8988T (cell line): ENCODE measurements around the gene FAT3.

Experiments
- DNase-seq: peaks from one replicate; pipeline ENCODE4 v3.0.0; 2011

Gene FAT3

DNA sequence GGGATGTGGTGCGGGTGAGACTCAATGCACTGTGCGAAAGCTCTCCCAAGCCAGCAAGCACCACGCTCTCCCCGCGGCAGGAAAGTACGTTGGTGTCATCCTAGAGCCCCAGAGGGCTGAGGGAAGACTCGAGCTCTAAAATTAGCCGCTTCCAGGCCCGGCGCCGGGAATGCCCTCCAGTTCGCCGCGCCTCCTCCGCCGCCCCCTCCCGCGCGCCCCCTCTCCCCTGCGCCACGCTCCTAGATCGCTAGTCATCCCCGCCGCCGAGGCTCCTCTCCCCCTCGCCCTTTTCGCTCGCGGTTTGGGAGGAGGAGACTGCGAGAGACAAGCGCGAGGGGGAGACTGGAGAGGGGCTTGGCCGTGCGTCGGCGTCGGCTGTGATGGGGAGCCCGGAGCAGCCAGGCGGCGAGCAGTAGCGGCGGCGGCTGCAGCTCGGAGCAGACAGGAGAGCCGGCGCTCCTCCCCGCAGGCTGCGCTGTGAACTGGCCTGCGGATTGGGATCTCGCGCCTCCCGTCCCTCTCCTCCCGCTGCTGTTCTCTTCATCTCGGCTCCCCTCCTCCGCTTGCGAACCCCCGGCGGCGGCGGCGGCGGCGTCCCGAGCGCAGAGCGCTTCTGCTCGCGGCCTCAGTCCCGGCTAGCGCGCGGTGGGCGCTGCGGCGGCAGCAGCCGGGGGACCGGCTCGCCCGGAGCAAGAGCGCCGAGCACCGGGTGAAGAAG is at the start of gene FAT3:
FAT3 (plus strand) TSS at position 412 of the 718 bp plus-strand sequence. CDS start 127,295 bp downstream, outside the sequence.
- DNase-seq: no peak

DNA sequence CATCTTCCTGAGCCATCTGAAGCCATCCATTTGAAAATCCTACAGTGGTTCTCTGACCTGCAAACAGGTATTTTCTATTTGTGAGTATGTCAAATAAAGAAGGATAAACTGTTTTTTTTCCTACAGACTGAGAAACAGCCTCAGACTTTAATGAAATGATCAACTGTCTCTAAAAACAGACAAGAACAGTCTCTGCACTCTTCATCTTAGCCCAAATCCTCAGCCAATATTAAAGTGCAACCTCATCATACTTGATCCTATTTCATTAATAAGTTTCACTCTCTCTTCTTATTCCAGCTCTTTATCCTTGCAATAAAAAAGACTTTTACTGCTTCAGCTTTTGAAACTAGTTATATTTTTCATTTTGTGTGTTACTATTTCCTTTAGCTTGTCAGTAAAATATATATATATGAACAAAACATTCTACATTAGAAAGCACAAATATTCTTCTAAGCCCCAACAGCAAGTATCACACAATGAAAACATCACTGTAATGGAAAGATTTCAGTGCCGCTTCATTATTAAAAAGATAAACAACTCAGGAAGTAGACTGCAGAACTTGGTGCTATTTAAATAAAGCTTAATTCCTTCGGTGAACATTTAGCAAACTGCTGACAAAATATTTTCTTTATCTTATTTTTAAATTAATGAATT is 45.5 kb upstream of the FAT3 start:
- DNase-seq: no peak

DNA sequence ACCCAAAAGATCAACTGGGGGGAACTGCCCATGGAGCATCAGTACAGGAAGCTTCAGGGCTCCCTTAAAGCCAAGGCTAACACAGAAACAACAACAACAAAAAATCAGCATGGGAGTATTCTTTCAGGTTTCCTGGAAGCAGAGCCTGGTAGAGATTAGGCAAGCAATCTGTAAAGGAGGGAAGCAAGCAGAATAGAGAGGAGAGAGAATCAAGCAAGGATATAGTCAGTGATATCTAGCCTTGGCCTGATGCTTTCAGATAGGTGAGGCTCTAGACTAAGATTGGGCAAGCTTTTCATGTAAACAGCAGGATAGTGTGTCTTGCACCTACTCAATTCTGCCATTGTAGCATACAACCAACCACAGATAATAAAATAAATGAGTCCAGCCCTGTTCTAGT is 44.4 kb upstream of the FAT3 start:
- no peak for DNase-seq

DNA sequence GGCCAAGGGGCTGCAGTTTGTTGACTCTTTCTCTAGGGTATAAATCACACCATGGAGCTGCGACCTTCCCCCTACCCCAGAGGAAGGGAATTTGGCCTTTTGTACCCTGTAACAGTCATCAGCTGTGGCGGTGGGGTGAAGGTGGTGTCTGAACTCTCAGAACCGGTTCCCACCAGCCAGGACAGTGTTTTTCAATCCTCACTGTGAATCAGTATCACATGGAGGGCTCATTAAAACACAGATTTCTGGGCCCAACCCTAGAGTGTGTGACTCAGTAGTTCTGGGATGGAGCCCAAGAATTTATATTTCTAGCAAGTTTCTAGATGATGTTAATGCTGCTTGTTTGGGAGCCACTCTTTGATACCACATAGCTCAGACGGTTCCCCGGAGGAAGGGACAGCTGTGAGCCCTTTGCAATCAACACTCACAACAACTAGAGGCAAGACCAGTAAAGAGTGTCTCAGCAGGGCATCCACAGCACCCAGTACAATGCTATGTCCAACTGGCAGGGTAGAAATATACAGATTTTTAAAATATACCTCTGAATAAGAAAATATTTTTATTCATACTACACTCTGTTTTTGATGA is 43.9 kb upstream of the FAT3 start:
- DNase-seq: no peak

DNA sequence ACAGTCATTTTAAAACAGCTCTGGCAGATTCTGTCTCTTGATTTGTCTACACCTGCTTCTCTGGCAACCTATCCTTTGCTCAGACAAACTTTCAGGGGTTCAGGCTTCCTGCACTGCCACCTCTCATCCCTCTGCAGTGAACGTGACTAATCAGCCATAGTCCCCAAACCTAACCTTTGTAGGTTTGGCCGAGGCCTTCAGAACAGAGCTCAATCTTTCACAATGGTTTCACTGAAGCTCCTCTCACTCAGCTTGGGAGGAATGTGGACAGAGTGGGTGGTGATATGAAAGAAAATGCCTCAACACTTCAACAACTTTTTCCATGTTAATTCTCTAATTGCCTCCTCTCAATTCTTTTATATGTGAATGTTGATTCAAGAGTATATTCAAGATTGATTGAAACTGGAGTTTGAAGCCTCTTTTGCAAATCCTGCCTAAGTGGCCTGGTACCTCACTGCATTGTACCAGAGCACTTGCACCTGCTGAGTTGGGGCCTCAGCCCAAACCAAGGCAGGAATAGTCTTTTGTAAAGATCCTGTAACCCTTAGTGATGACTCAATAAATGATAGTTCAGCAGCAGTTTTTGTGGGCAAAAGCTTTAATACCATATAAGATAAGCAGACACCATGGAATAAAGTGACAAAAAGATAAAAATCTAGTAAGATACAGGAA is 33.9 kb upstream of the FAT3 start:
- no peak for DNase-seq

DNA sequence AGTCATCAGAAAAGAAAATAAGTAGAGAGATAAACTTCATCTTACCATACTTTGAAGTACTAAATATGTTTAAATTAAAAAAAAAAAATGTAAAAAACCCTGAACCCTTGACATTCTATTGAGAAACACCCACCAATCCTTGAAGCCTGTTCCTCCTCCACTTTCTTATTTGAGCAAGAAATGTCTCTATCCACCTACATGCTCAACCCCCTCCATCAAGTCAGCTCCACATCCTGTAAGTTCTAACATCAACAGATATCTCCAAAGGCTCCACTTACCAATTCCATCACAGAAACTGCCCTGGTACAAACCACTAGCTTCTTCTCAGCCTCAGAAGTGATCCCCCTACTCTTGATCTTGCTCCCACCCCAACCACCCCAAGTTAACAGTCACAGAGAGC is 32.5 kb upstream of the FAT3 start:
- DNase-seq: no peak

DNA sequence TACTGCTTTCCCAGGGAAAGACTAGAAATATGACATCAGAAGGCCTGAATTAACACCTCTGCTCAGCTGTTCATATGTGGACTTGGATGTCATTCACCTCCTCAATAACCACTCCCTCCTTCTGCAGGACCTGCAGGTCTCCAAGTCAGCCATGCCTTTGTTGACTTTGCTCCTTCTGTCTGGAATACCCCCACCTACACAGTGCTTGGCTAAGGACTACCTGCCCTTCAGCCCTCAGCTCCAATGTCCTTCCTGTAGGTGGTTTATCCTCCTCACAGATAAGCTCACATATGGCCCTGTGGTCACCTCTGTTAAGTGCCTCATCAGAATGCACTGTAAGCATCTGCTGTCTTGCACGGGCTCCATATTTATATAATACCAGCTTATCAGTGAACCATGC is 26.4 kb upstream of the FAT3 start:
- DNase-seq: no peak

DNA sequence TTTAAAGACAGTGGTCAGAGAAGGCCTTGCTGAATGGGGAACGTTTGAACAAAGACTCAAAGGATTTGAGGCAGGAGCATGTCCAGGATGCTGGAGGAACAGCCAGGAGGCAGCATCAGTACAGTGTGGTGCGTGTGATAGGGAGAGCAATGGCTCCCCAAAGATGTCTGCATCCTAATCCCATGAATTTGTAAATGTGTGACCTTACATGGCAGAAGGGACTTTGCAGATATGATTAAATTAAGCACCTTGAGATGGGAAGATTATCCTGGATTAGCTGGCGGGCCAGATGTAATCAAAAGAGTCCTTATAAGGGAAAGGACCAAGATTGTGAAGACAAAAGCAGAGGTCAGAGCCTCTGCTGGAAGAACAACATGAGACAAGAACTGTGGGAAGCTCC is 24.6 kb upstream of the FAT3 start:
- DNase-seq: no peak

DNA sequence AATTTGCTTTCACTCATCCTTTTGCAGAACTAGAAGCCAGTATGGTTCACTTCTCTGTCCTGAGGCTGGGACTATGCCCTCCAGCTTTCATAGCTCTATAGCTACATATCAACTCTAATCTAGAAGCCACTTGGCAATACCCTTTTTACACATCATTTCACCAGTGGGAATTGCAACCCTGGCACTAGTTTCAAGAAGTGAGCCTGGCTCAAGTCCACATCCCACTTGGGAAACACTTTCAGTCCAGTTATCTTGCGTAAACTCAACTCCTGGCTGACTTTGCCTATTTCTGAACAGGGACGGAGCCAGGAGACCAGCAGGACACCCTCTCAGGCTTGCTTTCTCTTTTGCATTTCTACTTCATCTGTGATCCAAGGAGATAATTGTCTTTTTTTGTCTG is 19.9 kb upstream of the FAT3 start:
- no peak for DNase-seq

DNA sequence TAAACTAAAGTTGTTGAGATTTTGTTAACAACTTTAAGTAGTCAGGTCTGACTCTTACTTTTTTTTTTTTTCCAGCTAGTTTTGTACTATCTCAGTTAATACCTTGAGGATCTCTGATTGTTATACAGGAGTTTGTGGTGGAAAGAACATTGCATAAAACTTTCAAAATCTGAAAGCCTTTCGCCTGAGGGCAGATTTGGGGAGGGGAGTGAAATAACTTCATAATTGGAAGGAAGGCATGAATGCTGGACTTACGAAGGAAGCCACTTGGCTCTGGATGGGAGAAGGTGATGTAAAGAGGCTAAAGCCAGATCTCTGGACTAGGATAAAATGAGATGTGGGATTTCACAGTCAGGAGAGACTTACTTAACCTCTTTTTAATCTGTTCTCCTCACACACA is 18.2 kb upstream of the FAT3 start:
- no peak for DNase-seq

DNA sequence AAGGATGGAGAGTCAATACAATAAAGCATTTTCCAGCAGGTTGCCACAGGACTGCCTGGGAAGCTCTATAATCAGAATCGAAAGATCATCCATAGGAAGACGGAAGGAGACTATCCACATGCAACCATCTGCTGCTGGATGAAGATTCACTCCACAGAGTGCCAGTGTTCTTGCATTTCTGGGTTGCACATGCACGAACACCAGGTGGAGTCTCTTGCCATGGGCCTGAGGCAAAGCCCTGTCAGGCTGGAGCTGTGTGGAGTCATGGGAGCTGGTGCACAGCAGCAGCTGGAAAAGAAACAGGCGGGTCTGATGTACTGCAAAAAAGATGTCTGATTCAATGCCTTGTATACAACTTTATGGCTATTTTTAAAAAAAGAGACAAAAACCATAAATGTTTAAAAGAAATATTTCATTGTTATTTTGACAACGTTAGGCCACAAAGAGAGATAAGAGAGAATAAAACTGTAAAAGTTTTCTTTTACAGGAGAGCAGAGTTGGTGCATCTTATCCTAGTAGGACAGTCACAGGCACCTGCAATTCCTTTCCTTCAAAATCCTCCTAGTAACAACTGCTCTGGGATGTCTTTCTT is 12.9 kb upstream of the FAT3 start:
- DNase-seq: no peak

DNA sequence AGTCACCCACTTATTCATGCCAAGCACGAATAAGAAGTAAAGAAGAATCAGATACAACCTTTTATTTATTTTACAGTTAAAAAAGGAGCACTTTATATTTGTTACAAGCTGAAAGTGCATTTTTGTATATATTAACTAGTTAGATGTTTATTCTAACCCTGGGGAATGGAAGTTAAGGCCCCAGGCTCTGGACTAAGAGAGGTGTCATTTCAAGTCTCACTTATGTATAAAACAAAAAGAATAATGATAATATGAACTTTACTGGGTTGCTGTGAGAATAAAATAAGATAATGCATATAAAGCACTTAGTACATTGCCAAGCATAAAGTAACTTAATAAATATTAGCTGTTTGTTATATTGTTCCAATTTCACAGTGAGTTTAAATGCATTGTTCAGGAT is 12.1 kb upstream of the FAT3 start:
- DNase-seq: no peak

DNA sequence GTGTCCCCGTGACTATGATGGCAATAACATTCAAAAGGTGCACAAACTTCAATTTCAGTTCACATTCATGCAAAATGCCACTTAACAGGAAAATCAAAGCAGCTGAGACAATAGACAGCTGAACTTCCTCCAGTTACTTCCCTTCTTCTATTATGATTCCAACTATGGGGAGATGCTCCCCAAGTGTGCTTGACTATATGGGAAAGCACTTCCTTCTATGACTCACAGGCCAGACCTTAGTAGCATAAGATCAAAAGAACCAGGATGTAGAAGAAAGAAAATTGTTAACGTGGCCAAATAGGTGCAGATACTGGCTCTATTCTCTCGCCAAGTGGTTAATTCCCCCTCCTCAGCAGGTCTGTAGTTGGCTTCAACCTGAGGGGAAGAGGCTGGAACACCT is 7.8 kb upstream of the FAT3 start:
- DNase-seq: no peak

DNA sequence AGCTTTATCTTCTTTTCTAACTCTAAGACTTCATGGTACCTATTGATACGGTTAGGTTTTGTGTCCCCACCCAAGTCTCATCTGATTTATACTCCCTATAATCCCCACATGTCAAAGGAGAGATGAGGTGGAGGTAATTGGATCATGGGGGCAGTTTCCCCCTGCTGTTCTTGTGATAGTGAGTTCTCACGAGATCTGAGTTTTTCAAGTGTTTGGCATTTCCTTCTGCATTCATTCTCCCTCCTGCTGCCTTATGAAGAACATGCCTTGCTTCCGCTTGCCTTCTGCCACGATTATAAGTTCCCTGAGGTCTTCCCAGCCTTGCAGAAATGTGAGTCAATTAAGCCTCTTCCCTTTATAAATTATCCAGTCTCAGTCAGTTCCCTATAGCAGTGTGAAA is 5.1 kb upstream of the FAT3 start:
- no peak for DNase-seq

DNA sequence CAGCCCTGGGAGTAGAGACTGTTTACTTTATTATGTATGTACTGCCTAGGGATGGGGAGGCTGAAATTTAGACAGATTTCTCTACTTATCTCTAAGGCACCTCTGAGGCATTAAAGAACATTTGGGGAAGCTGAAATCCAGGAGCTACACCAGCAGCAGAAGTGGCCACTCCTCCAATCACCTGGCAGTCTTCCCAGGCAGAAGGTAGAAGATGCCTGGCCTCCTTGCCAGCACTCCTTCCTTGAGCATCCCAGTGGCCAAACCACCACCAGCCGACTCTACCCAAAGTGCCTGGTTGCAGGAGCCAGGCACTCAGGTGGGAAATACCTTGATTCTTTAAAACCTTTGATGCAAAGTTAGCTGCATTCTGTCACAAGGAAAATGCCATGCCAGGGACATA is 1.9 kb upstream of the FAT3 start:
- no peak for DNase-seq

DNA sequence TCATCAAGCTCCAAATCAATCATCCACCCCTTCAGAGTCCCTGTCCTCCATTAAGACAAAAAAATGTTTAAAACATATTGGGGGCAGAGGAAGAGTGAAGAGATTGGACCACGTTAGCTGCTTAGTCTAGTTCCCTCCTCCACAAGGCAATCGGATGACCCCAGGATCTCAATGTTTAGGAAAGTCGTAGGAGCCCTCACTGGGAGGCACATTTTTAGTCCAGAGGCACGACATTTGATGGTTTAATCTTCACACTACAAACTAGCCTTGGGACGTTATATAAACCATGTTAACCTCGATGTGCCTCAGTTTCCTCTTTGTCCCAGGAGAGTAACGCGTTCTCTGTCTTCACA is 588 bp upstream of the FAT3 start:
- DNase-seq: no peak

DNA sequence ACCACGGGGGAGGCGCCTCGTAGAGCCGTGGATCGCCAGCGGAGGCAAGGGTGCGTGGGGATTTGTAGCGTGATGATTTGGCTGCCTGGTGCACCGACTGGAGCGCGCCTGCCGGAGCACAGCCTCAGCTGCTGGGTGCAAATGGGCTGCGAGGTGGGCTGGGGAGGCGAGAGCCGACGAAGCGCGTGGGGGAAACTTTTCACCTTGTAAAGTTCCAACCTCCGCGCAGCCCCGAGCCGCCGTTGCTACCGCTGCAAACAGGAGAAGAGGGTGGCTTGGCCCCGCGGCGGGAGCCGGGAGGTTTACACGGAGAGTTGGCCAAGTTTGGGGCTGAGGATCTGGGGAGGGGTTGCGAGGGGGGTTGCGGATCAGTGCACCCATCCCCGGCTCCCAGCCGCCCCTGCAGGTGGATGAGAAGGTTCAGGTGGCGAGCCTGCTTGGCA is 528 bp downstream of the FAT3 start:
- peak; percentile 11 for DNase-seq

DNA sequence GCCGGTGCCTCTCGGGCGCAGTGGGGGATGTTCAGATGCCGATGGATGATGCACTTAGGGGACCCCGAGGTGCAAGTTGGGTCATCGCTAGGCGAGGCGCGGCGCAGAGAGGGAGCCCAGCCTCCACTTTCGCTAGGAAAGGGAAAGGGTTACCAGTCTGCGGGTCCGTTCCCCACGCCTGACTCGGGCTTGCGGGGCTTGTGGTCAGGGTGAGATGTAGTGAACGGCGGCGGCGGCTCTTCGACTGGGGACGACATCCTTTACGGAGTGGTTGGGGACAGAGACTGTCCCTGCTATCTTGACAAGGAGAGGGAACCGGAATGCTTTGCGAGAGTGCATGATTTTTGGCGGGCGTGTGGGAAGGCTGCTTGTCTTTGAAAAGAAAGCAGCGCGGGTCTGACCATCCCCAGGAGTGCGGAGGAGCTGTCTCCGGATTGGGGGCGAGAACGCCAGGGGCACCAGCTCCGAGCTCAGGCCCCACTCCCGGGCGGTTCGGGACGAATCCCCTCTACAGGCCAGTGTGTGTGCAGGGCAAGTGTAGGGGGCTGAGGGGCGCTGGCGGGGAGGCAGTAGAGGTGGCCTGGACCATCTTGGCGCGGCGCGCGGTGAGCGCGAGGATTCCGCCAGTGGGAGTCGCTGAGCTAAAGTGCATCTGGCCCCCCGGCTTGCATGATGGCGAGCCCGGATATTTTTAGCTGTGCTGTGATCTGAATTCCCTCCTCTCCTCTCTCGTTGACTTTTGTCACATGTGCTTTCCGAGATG is 1.1 kb downstream of the FAT3 start:
- peak; percentile 13 for DNase-seq

DNA sequence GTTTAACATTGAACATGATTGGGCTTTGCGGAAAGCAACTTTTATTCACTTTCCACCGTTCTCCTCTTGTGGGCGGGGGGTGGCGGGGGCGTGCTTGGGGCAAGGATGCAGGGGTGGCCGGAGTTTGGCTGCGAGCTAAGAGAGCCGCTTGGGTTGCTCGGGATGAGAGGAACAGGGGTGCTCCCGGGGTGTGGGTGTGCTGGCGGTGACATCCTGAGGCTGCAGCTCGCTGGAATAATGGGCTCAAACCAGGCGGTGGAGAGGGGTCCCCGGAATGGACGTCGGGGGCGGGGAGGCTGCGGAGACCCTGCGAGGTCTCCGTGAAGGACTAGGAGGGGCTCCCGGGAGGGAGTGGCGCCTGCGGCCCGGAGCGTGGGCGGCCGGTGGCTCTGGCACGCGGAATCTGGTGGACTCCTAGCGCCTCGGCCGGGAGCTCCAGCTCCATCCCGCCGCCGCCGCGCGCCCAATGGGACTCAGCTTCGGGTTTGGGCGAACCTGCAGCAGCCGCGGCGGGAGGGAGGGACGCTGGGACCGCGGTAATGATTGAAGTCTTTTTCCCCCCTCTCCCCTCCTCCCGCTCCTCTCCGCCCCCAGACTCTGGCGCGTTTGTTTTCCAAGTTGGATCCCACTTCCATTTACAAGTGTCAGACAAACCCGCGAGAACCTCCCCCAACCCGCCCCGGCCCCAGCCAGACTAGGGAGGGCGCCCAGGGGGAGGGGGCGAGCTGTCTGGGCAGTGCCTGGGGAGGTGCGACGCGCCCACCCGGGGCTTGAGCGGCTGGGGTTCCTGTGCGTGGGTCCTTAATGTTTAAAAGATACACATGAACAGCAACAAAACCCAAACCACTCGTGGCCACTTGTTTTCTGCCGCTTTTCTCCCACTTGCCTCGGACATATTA is 2.0 kb downstream of the FAT3 start:
- no peak for DNase-seq

DNA sequence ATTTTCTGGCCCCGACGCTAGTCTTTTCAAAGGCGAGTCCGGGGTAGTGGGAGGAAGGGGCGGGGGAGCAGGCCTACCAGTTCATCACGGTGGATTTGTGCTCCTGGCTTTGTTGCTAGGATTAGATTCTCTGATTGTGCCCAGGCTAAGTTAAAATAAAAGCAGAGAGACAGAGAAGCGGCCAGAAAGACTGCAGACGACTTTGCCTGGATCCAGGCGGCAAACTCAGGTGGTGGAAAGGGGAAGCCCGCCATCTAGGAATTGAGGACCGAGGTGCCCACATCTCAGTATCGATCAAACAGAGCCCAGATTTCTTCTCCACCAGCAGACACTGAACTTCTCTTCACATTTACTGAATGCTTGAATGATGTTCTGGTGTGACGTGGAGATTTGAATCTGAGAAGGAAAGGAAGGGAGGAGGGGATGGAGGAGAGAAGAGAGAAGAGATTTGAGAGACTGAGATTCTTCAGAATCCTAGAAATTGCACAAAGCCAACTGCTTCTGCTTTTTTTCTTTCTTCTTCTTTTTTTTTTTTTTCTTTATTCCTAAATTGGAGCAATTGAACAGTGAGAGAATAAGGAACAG is 2.7 kb downstream of the FAT3 start:
- no peak for DNase-seq
